ENCODE data around the gene SFXN4. TPM values are rescaled to one million over a fixed set of nuclear protein-coding genes. Genes with fewer than 3 reads are reported as not detected.

Gene SFXN4
- total and polyA plus RNA-seq, 2 of the 13 experiments (the other 11 are each of a cell fraction or from before 2014, with no cell fraction given): 47.7 to 64.9 TPM

DNA sequence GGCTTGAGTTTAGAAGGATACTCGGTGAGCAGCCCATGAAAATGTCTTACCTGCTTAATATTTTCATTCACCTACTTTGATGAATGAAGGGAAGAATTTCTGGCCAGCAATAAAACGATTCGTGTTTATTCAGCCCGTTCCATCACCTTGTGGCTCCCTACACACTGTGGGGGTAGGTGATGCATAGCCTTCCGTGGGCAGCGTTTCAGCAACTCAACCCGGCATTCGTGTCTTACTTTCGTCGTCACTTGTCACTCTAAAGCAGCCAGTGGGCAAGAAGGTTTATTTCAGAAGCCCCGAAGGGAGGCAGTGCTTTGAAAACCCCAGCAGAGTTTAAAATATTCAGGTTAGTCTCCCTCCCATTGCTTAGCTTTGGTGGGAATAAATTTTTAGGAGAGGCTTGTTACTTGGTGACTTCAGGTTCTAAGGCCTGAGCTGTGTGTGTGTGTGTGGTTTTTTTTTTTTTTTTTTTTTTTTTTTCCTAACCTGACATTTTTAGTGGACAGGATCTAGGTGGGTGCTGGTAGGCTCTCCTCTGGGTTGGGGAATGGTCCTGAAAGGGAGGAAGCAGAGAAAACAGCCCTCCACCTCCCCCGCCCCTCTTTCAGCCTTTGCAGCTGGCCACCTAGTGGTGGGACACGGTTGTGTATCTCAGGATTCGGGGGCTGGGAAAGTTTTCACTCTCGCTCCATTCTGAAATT lies 43.7 kb upstream of the SFXN4 start (continued):
- TF ChIP-seq, protein P1, sequence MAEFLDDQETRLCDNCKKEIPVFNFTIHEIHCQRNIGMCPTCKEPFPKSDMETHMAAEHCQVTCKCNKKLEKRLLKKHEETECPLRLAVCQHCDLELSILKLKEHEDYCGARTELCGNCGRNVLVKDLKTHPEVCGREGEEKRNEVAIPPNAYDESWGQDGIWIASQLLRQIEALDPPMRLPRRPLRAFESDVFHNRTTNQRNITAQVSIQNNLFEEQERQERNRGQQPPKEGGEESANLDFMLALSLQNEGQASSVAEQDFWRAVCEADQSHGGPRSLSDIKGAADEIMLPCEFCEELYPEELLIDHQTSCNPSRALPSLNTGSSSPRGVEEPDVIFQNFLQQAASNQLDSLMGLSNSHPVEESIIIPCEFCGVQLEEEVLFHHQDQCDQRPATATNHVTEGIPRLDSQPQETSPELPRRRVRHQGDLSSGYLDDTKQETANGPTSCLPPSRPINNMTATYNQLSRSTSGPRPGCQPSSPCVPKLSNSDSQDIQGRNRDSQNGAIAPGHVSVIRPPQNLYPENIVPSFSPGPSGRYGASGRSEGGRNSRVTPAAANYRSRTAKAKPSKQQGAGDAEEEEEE (CRISPR knock-in tag; IDR thresholded peaks at IDR 0.05; ENCODE audit: borderline replicate concordance): no peak
- no peak for TF ChIP-seq HOXA5 (CRISPR knock-in tag; IDR thresholded peaks at IDR 0.05)
- TF ChIP-seq SETDB1 (CRISPR knock-in tag; IDR thresholded peaks at IDR 0.05; ENCODE audit: borderline replicate concordance): no peak
- no peak for TF ChIP-seq TAF1 (CRISPR knock-in tag; IDR thresholded peaks at IDR 0.05)
- peak; percentile 73 for TF ChIP-seq SMC3 (IDR thresholded peaks at IDR 0.05; ENCODE audit: low read length)
- TF ChIP-seq GTF2F1 (IDR thresholded peaks at IDR 0.05; ENCODE audit: low read length): no peak
- no peak for TF ChIP-seq U2AF2 (IDR thresholded peaks at IDR 0.05; ENCODE audit: low read depth, low read length)
- TF ChIP-seq HOXA9 (CRISPR knock-in tag; IDR thresholded peaks at IDR 0.05; ENCODE audit: borderline replicate concordance): no peak
- TF ChIP-seq, protein P2, sequence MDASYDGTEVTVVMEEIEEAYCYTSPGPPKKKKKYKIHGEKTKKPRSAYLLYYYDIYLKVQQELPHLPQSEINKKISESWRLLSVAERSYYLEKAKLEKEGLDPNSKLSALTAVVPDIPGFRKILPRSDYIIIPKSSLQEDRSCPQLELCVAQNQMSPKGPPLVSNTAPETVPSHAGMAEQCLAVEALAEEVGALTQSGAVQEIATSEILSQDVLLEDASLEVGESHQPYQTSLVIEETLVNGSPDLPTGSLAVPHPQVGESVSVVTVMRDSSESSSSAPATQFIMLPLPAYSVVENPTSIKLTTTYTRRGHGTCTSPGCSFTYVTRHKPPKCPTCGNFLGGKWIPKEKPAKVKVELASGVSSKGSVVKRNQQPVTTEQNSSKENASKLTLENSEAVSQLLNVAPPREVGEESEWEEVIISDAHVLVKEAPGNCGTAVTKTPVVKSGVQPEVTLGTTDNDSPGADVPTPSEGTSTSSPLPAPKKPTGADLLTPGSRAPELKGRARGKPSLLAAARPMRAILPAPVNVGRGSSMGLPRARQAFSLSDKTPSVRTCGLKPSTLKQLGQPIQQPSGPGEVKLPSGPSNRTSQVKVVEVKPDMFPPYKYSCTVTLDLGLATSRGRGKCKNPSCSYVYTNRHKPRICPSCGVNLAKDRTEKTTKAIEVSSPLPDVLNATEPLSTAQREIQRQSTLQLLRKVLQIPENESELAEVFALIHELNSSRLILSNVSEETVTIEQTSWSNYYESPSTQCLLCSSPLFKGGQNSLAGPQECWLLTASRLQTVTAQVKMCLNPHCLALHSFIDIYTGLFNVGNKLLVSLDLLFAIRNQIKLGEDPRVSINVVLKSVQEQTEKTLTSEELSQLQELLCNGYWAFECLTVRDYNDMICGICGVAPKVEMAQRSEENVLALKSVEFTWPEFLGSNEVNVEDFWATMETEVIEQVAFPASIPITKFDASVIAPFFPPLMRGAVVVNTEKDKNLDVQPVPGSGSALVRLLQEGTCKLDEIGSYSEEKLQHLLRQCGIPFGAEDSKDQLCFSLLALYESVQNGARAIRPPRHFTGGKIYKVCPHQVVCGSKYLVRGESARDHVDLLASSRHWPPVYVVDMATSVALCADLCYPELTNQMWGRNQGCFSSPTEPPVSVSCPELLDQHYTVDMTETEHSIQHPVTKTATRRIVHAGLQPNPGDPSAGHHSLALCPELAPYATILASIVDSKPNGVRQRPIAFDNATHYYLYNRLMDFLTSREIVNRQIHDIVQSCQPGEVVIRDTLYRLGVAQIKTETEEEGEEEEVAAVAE (CRISPR knock-in tag; IDR thresholded peaks at IDR 0.05; ENCODE audit: borderline replicate concordance): no peak
- TF ChIP-seq STAT5B (CRISPR knock-in tag; IDR thresholded peaks at IDR 0.05): no peak
- TF ChIP-seq ZNF317 (CRISPR knock-in tag; IDR thresholded peaks at IDR 0.05): no peak
- no peak for TF ChIP-seq HCFC1 (IDR thresholded peaks at IDR 0.05; ENCODE audit: low read depth, low read length)
- TF ChIP-seq TBX3 (IDR thresholded peaks at IDR 0.05; ENCODE audit: borderline replicate concordance): no peak
- TF ChIP-seq CCAR2 (optimal IDR thresholded peaks at IDR 0.05; ENCODE audit: low read depth, low read length): no peak
- TF ChIP-seq ARID5B (CRISPR knock-in tag; IDR thresholded peaks at IDR 0.05): 0 out of 2 replicates have a peak, but pooled peaks have one; percentile 14
- 0 out of 2 replicates have a peak, but pooled peaks have one; percentile 25 for TF ChIP-seq ZNF263 (CRISPR knock-in tag; IDR thresholded peaks at IDR 0.05)
- TF ChIP-seq THAP8 (CRISPR knock-in tag; IDR thresholded peaks at IDR 0.05; ENCODE audit: borderline replicate concordance): no peak
- no peak for TF ChIP-seq GLI4 (CRISPR knock-in tag; IDR thresholded peaks at IDR 0.05; ENCODE audit: borderline replicate concordance)
